KBM-7 (cell line): ENCODE data around the gene MRGPRE.

Experiments
- DNase-seq: peaks from one replicate; pipeline ENCODE4 v3.0.0-alpha.2; 2015
- in situ Hi-C: fragments of 300-500 bp; cut with MboI; formaldehyde crosslinking; loops from 2 replicates; pipeline ENCODE4 v1.14.3; 2020; ENCODE audit warnings: low sequenced_read_pairs, low pct_unique_long_range_greater_than_20kb, mixed read lengths

The MRGPRE gene

GRCh38 chr11:3188496-3189195 is 43.6 kb downstream of the MRGPRE start:
- in situ Hi-C loops = no loop called here
- no peak for DNase-seq

GRCh38 chr11:3186166-3186953 is 45.9 kb downstream of the MRGPRE start:
- DNase-seq = no peak
- in situ Hi-C loops = no loop called here

GRCh38 chr11:3184732-3185347 is 47.4 kb downstream of the MRGPRE start:
- no peak for DNase-seq
- in situ Hi-C loops = no loop called here

- DNase-seq = no peak
- in situ Hi-C loops = no loop called here
Observed at GRCh38 chr11:3183523-3183922, 48.7 kb downstream of the MRGPRE start.

GRCh38 chr11:3182462-3182852 is 49.8 kb downstream of the MRGPRE start:
- in situ Hi-C loops = no loop called here
- no peak for DNase-seq

GRCh38 chr11:3181725-3182461 is 50.3 kb downstream of the MRGPRE start:
- no peak for DNase-seq
- in situ Hi-C loops = no loop called here

GRCh38 chr11:3180869-3181268 is 51.3 kb downstream of the MRGPRE start:
- no peak for DNase-seq
- in situ Hi-C loops = no loop called here

- in situ Hi-C loops = no loop called here
- DNase-seq = no peak
Observed at GRCh38 chr11:3178349-3178748, 53.9 kb downstream of the MRGPRE start.

- DNase-seq = no peak
- in situ Hi-C loops = no loop called here
Observed at GRCh38 chr11:3177931-3178330, 54.3 kb downstream of the MRGPRE start.
